K562 (cell line): ENCODE results near the gene SULT1E1. TPM values are rescaled to one million over a fixed set of nuclear protein-coding genes. Genes with fewer than 3 reads are reported as not detected.

Experiments used
- ATAC-seq: fragments of 200-7000 bp; cut with Tn5 transposase; 3 replicates; pipeline ENCODE4 v1.9.1; 2020; ENCODE audit warnings: moderate library complexity
- BruUV-seq: library from RNA; stranded (reverse); fragments of 400-500 nt; replicated peaks from 2 replicates; lab custom pipeline; 2021; lab: Mats Ljungman, UMichigan
- CTCF ChIA-PET: fragments of 300-600 bp; formaldehyde crosslinking; extraction: SDS; loops from one replicate; lab custom pipeline; 2021; ENCODE audit warnings: low intra/inter-chr PET ratio; lab: Yijun Ruan, JAX
- POLR2A ChIA-PET: fragments of 300-600, 350-650 bp; sonication (Branson Sonifier 250); formaldehyde crosslinking; extraction: SDS; loops from one replicate; lab custom pipeline; 2021; ENCODE audit warnings: antibody characterized with exemption, inconsistent platforms; lab: Yijun Ruan, JAX
- DNase-seq, 4 experiments: peaks; one replicate each; pipeline versions ENCODE4 v3.0.0 to v3.0.0-alpha.2; 2011 to 2018; ENCODE audit warnings: low spot score in 3 of 4, mixed read lengths in 3 of 4; ENCODE audit errors: extremely low read depth in 1 of 4
- FAIRE-seq: peaks from 2 replicates; lab custom pipeline; 2011; peaks lifted over from hg19 to GRCh38; lab: Jason Lieb, UNC
- H2AFZ ChIP-seq: 2 replicates; pipeline ENCODE4 v1.6.0; 2011; ENCODE audit warnings: low read depth, low read length, control low read depth, inconsistent platforms
- H3K27ac ChIP-seq: fragments of 200-600 bp; 3 replicates; pipeline ENCODE4 v1.8.0; 2011; ENCODE audit warnings: low read depth, mild to moderate bottlenecking, control low read depth, inconsistent platforms, low read length, moderate library complexity, mixed read lengths; ENCODE audit errors: extremely low read depth
- H3K27me3 ChIP-seq, 2 experiments: fragments of 300-600 bp in 1 of 2; 2 replicates in 1 of 2; 3 replicates in 1 of 2; pipeline versions ENCODE4 v1.6.0 to v1.8.0; 2011; ENCODE audit warnings: inconsistent platforms in 2 of 2, low read length in 2 of 2, mild to moderate bottlenecking in 1 of 2, mixed read lengths in 1 of 2, moderate library complexity in 1 of 2; ENCODE audit not compliant: control insufficient read depth in 2 of 2, insufficient read depth in 2 of 2
- H3K36me3 ChIP-seq: fragments of 300-600 bp; 3 replicates; pipeline ENCODE4 v1.8.0; 2011; ENCODE audit warnings: mild to moderate bottlenecking, low read length, inconsistent platforms; ENCODE audit not compliant: control insufficient read depth, insufficient read depth
- H3K4me1 ChIP-seq, 2 experiments: fragments of 200-600 bp in 1 of 2; replicated peaks in 1 of 2; 2 replicates in 1 of 2; 3 replicates in 1 of 2; pipeline versions ENCODE4 v1.5.1 to v1.8.0; 2011; ENCODE audit warnings: inconsistent platforms in 2 of 2, low read length in 2 of 2, mild to moderate bottlenecking in 1 of 2, mixed read lengths in 1 of 2, moderate library complexity in 1 of 2; ENCODE audit not compliant: control insufficient read depth in 2 of 2, insufficient read depth in 2 of 2
- H3K4me2 ChIP-seq: 2 replicates; pipeline ENCODE4 v1.6.1; 2011; ENCODE audit warnings: low read length, control low read depth, inconsistent platforms, mixed read lengths; ENCODE audit not compliant: insufficient read depth
- H3K4me3 ChIP-seq: fragments of 200-600 bp; sonication (generic), shearing (Covaris generic); 2 replicates; pipeline ENCODE4 v1.5.1; 2016; ENCODE audit warnings: control low read depth, inconsistent platforms
- H3K79me2 ChIP-seq: fragments of 200-600 bp; 3 replicates; pipeline ENCODE4 v1.8.0; 2011; ENCODE audit warnings: low read length, inconsistent platforms; ENCODE audit not compliant: control insufficient read depth, insufficient read depth
- H3K9ac ChIP-seq, 2 experiments: 2 replicates each; pipeline versions ENCODE4 v1.6.0 to v1.6.1; 2011; ENCODE audit warnings: low read depth in 2 of 2, low read length in 2 of 2, control low read depth in 1 of 2, inconsistent platforms in 1 of 2, mild to moderate bottlenecking in 1 of 2, mixed read lengths in 1 of 2; ENCODE audit not compliant: insufficient read depth in 1 of 2
- H3K9me1 ChIP-seq: one replicate; pipeline ENCODE4 v1.6.0; 2011; ENCODE audit warnings: inconsistent platforms, mild to moderate bottlenecking, low read length, moderate library complexity; ENCODE audit not compliant: control insufficient read depth, insufficient read depth
- H3K9me3 ChIP-seq: replicated peaks from 2 replicates; pipeline ENCODE4 v1.5.1; 2011; ENCODE audit warnings: low read depth, low read length, inconsistent platforms; ENCODE audit not compliant: control insufficient read depth, insufficient read depth
- H4K20me1 ChIP-seq: replicated peaks from 2 replicates; pipeline ENCODE4 v1.6.1; 2011; ENCODE audit warnings: low read length, inconsistent platforms, mixed read lengths; ENCODE audit not compliant: control insufficient read depth, insufficient read depth
- CEBPG ChIP-seq, 3 experiments: fragments of 200-800 bp in 1 of 3; sonication (Bioruptor generic) in 1 of 3; sonication (generic) in 1 of 3; formaldehyde crosslinking in 1 of 3; IDR thresholded peaks in 2 of 3; conservative IDR thresholded peaks in 1 of 3; 2 replicates each; pipeline versions ENCODE4 v1.6.1 to v1.8.0; 2016 to 2022; ENCODE audit warnings: missing compliant biosample characterization in 2 of 3, missing genetic modification characterization in 2 of 3, mild to moderate bottlenecking in 1 of 3, missing genetic modification reagents in 1 of 3
- HNRNPH1 ChIP-seq: fragments of 200-400 bp; formaldehyde crosslinking; optimal IDR thresholded peaks from 2 replicates; pipeline ENCODE3; 2017; ENCODE audit warnings: low read depth, mild to moderate bottlenecking, low read length, moderate library complexity
- HOXB6 ChIP-seq: fragments of 250-450 bp; sonication (Bioruptor Pico); IDR thresholded peaks from 2 replicates; pipeline ENCODE4 v1.5.1; 2022; ENCODE audit warnings: mild to moderate bottlenecking, borderline replicate concordance
- NFIX ChIP-seq: fragments of 250-450 bp; sonication (Bioruptor Pico); IDR thresholded peaks from 2 replicates; pipeline ENCODE4 v1.4.0; 2020; ENCODE audit warnings: low read depth, mild to moderate bottlenecking, moderate library complexity
- OTX1 ChIP-seq: fragments of 450-650 bp; formaldehyde crosslinking; IDR thresholded peaks from 2 replicates; pipeline ENCODE4 v1.4.0; 2022; ENCODE audit warnings: mild to moderate bottlenecking
- SRSF3 ChIP-seq: fragments of 200-400 bp; formaldehyde crosslinking; IDR thresholded peaks from 2 replicates; pipeline ENCODE4 v1.6.1; 2016; ENCODE audit warnings: mild to moderate bottlenecking, low read length, moderate library complexity; ENCODE audit not compliant: insufficient read depth
- ZC3H4 ChIP-seq: sonication (generic); formaldehyde crosslinking; IDR thresholded peaks from 2 replicates; pipeline ENCODE4 v1.9.0; 2021; ENCODE audit warnings: missing genetic modification reagents, borderline replicate concordance
- ZNF764 ChIP-seq: fragments of 250-450 bp; sonication (Bioruptor Pico); IDR thresholded peaks from 2 replicates; pipeline ENCODE4 v1.4.0; 2020; ENCODE audit warnings: low read depth, mild to moderate bottlenecking, moderate library complexity
- WGBS: fragments of 100-300 bp; shearing (Covaris generic); methylation state at CpG from one replicate; pipeline ENCODE4 v1.1.6; 2016; ENCODE audit warnings: low coverage, mixed read lengths; ENCODE audit not compliant: insufficient coverage; ENCODE audit errors: missing lambda C conversion rate; 5-methylcytosine and 5-hydroxymethylcytosine counted together
- in situ Hi-C: fragments of 300-500 bp; cut with MboI; formaldehyde crosslinking; loops from 4 replicates; pipeline ENCODE4 v1.15.0; 2018; ENCODE audit warnings: inconsistent platforms, mixed read lengths
- intact Hi-C: fragments of 100-400 bp; cut with micrococcal nuclease; formaldehyde crosslinking; loops from 2 replicates; pipeline ENCODE4 v1.14.2; 2022
- polyA plus RNA-seq, 8 experiments: library from polyadenylated mRNA; depleted of rRNA in 4 of 8; stranded (reverse) in 5 of 8; unstranded in 3 of 8; fragments of >200 nt; fragmentation: Nextera tagmentation in 2 of 8; fragmentation: Illumina TruSeq in 1 of 8; extraction: Ambion mirVana in 2 of 8; extraction: Trizol in 1 of 8; gene quantifications; 2 replicates each; pipeline versions ENCODE4 v1.2.1 to v1.2.3, GENCODE V29; 2011 to 2014; ENCODE audit warnings: inconsistent platforms in 1 of 8, missing spikeins in 1 of 8
- total RNA-seq, 7 experiments: library from RNA; depleted of rRNA in 6 of 7; stranded (reverse); fragments of >200 nt in 6 of 7; fragmentation: Illumina TruSeq in 2 of 7; extraction: Trizol in 2 of 7; gene quantifications; 2 replicates each; pipeline versions ENCODE4 v1.2.1 to v1.2.3, GENCODE V29; 2011 to 2021; ENCODE audit warnings: low replicate concordance in 1 of 7

The SULT1E1 gene
- total and polyA plus RNA-seq, 9 of the 15 experiments (the other 6 are each of a cell fraction or from before 2014, with no cell fraction given): not detected

GRCh38 chr4:69816236-69816635 lies 43.7 kb downstream of the SULT1E1 start:
- TF ChIP-seq HOXB6 (CRISPR knock-in tag) (no peak), OTX1 (CRISPR knock-in tag) (no peak), ZNF764 (CRISPR knock-in tag) (no peak), HNRNPH1 (no peak), NFIX (no peak), SRSF3 (no peak), CEBPG (CRISPR knock-in tag; IDR thresholded peaks at IDR 0.05) (no peak), CEBPG (tag; conservative IDR thresholded peaks at IDR 0.05 in 1 of 2, IDR thresholded peaks at IDR 0.05 in 1 of 2) (no peak), ZC3H4 (CRISPR knock-in tag) (no peak)
- TF ChIP-seq, all 486 proteins: peak for 0
- no peak for DNase-seq
- no peaks in the 10 kb centered on the region for H3K9me3 ChIP-seq
- in situ Hi-C loops: no loop called here
- intact Hi-C loops: no loop called here
- FAIRE-seq: no peak
- POLR2A ChIA-PET: no interaction called here
- no peaks in the 10 kb centered on the region for H3K79me2 ChIP-seq
- 2% methylated on average over 3 of the region's 3 CpGs for WGBS
- H4K20me1 ChIP-seq: no peaks in the 10 kb centered on the region
- BruUV-seq: no TSS peak
- no peaks in the 10 kb centered on the region for H3K36me3 ChIP-seq
- no peak overlapping the region for H3K4me2 ChIP-seq
- no peaks in the 10 kb centered on the region for H3K9me1 ChIP-seq
- CTCF ChIA-PET: no interaction called here
- no peak overlapping the region for H2AFZ ChIP-seq
- H3K27ac ChIP-seq: no peak overlapping the region
- H3K4me3 ChIP-seq: no peak overlapping the region
- ATAC-seq: no peak
- H3K4me1 ChIP-seq: no peaks in the 10 kb centered on the region
- no peak overlapping the region for H3K9ac ChIP-seq
- no peaks in the 10 kb centered on the region for H3K27me3 ChIP-seq
